IMR-90 (cell line): ENCODE results near the gene FAM89B.

Source experiments
- BHLHE40 ChIP-seq: fragments of 150-350 bp; IDR thresholded peaks from 2 replicates; pipeline ENCODE4 v1.6.1; 2016; ENCODE audit warnings: mild to moderate bottlenecking, low read depth, low read length
- CEBPB ChIP-seq: IDR thresholded peaks from 2 replicates; pipeline ENCODE4 v1.6.1; 2012; ENCODE audit warnings: low read depth, low read length, improper control_type of control experiment
- CHD1 ChIP-seq: IDR thresholded peaks from 2 replicates; pipeline ENCODE4 v1.6.1; 2012; ENCODE audit warnings: low read depth, low read length, improper control_type of control experiment
- CTCF ChIP-seq: conservative IDR thresholded peaks from 2 replicates; pipeline ENCODE4 v1.5.1; 2012; ENCODE audit warnings: mild to moderate bottlenecking, low read depth, low read length, improper control_type of control experiment
- FOS ChIP-seq: fragments of 150-350 bp; IDR thresholded peaks from 2 replicates; pipeline ENCODE4 v1.6.1; 2016; ENCODE audit warnings: low read depth, low read length
- MAFK ChIP-seq: IDR thresholded peaks from 2 replicates; pipeline ENCODE4 v1.6.1; 2012; ENCODE audit warnings: low read depth, low read length, improper control_type of control experiment

- TF ChIP-seq CTCF (no peak), FOS (no peak), MAFK (no peak), BHLHE40 (no peak), CEBPB (no peak), CHD1 (no peak)
Observed at GRCh38 chr11:65532388-65533064, 39.8 kb upstream of the FAM89B start.
